Endothelial cell of umbilical vein (primary cell): ENCODE data around the gene KCTD5.

Experiments
- CTCF ChIP-seq, 2 donors: IDR thresholded peaks; 1 replicate in 1 of 2; 2 replicates in 1 of 2; pipeline ENCODE4 v1.5.1; 2011; ENCODE audit warnings: low read length in 2 of 2, mild to moderate bottlenecking in 2 of 2, moderate library complexity in 2 of 2, control low read depth in 1 of 2, inconsistent platforms in 1 of 2, low read depth in 1 of 2; ENCODE audit not compliant: insufficient read depth in 1 of 2; ENCODE audit errors: extremely low read depth in 1 of 2
- POLR2A ChIP-seq: IDR thresholded peaks from 2 replicates; pipeline ENCODE4 v1.6.1; 2012; ENCODE audit warnings: low read depth, mild to moderate bottlenecking, control low read depth, low read length

GRCh38 chr16:2692948-2693651 lies 10.8 kb downstream of the KCTD5 start:
- TF ChIP-seq CTCF (IDR thresholded peaks at IDR 0.05; ENCODE audit: extremely low read depth in 1 of 2, insufficient read depth in 1 of 2, low read depth in 1 of 2, low read length in 2 of 2) (no peak), POLR2A (no peak)
